Inflammatory macrophage treated with lipopolysaccharide for 1 hour (primary cell): ENCODE results near the gene KHNYN.
"Not testable (repeated sequence)": the region's sequence is repeated elsewhere in the genome, so short reads cannot be mapped to it uniquely, and the experiment has no call there.

Experiments
- DNase-seq, 2 donors: peaks; one replicate each; pipeline ENCODE4 v3.0.0-alpha.2; 2020 to 2022

KHNYN gene

GRCh38 chr14:24481622-24482324 lies 52.0 kb downstream of the KHNYN start:
- DNase-seq = peak; percentile 3 to 35

- DNase-seq = not testable (repeated sequence)
These were observed 53.0 kb downstream of the KHNYN start for GRCh38 chr14:24482699-24483303.

GRCh38 chr14:24483604-24484252 lies 54.0 kb downstream of the KHNYN start:
- peak in 1 of 2 donors; percentile 4 for DNase-seq
